Peyer's patch (tissue), 4 donors: ENCODE results near the gene HADHA. TPM values are rescaled to one million over a fixed set of nuclear protein-coding genes. Genes with fewer than 3 reads are reported as not detected.

Experiments used
- DNase-seq, 3 donors: peaks; one replicate each; pipeline ENCODE4 v3.0.0-alpha.2; 2017 to 2019
- H3K27ac ChIP-seq, 4 donors: fragments of 200-600 bp; sonication (generic); one replicate each; pipeline ENCODE4 v1.5.1; 2016 to 2019
- H3K27me3 ChIP-seq, 2 donors: fragments of 200-600 bp; sonication (generic); one replicate each; pipeline ENCODE4 v1.5.1; 2019
- H3K36me3 ChIP-seq, 3 donors: fragments of 200-600 bp; sonication (generic); one replicate each; pipeline ENCODE4 v1.5.1; 2016 to 2019
- H3K4me1 ChIP-seq, 4 donors: fragments of 200-600 bp; sonication (generic); one replicate each; pipeline ENCODE4 v1.5.1; 2016 to 2019
- H3K4me3 ChIP-seq, 4 donors: fragments of 200-600 bp; sonication (generic); 1 replicate in 3 of 4; 2 replicates in 1 of 4; pipeline ENCODE4 v1.5.1; 2016 to 2019; ENCODE audit warnings: mild to moderate bottlenecking in 1 of 4
- H3K9me3 ChIP-seq, 4 donors: fragments of 200-600 bp; sonication (generic); one replicate each; pipeline ENCODE4 v1.5.1; 2016 to 2019; ENCODE audit warnings: mild to moderate bottlenecking in 1 of 4
- CTCF ChIP-seq, 6 experiments: fragments of 450-650 bp in 4 of 6; fragments of 200-600 bp in 2 of 6; sonication (generic) in 1 of 6; IDR thresholded peaks; one replicate each; pipeline ENCODE4 v1.5.1; 2017 to 2019; ENCODE audit warnings: antibody characterized with exemption in 6 of 6, mild to moderate bottlenecking in 3 of 6, moderate library complexity in 1 of 6
- POLR2A ChIP-seq, 2 donors: fragments of 450-650 bp; IDR thresholded peaks; one replicate each; pipeline ENCODE4 v1.5.1; 2017; ENCODE audit warnings: antibody characterized with exemption in 2 of 2, mild to moderate bottlenecking in 2 of 2, moderate library complexity in 2 of 2
- total RNA-seq, 4 donors: library from RNA; depleted of rRNA; stranded (reverse); fragments of >200 nt; gene quantifications; one replicate each; pipeline ENCODE4 v1.1.0, GENCODE V29; 2016

The HADHA gene
- total RNA-seq, 4 donors from 2014 or later, result 105 to 438 (median 267) TPM

- TF ChIP-seq POLR2A (IDR thresholded peaks at IDR 0.05) (no peak), CTCF (IDR thresholded peaks at IDR 0.05) (no peak)
- Histone ChIP-seq H3K4me1 (peaks cover 0 to 10% (median 1%) of the 10 kb centered on the region in 4 donors), H3K9me3 (no peaks in the 10 kb centered on the region), H3K4me3 (no peak overlapping the region), H3K27me3 (no peaks in the 10 kb centered on the region), H3K27ac (no peak overlapping the region), H3K36me3 (no peaks in the 10 kb centered on the region)
- DNase-seq, result no peak
These were observed 62.0 kb downstream of the HADHA start for GRCh38 chr2:26182441-26182840.

- no peaks in the 10 kb centered on the region for H3K36me3 ChIP-seq
- TF ChIP-seq POLR2A (IDR thresholded peaks at IDR 0.05) (no peak), CTCF (IDR thresholded peaks at IDR 0.05) (no peak)
- H3K27me3 ChIP-seq, result peaks cover 0 to 3% of the 10 kb centered on the region in 2 donors
- H3K4me3 ChIP-seq, result peak overlapping the region in 2 of 4 donors; percentile 61 to 64
- DNase-seq, result no peak
- H3K9me3 ChIP-seq, result no peaks in the 10 kb centered on the region
- peaks cover 0 to 3% (median 0%) of the 10 kb centered on the region in 4 donors for H3K4me1 ChIP-seq
- no peak overlapping the region for H3K27ac ChIP-seq
These were observed 65.0 kb downstream of the HADHA start for GRCh38 chr2:26179446-26179913.

- Histone ChIP-seq H3K27ac (no peak overlapping the region), H3K4me1 (peaks cover 0 to 4% (median 3%) of the 10 kb centered on the region in 4 donors), H3K27me3 (peaks cover 0 to 8% of the 10 kb centered on the region in 2 donors), H3K4me3 (peak overlapping the region; percentile 33 to 64 (median 48)), H3K36me3 (no peaks in the 10 kb centered on the region), H3K9me3 (no peaks in the 10 kb centered on the region)
- DNase-seq, result peak in 2 of 3 donors; percentile 66 to 77
- TF ChIP-seq POLR2A (IDR thresholded peaks at IDR 0.05), result no peak
- no peak for TF ChIP-seq CTCF (IDR thresholded peaks at IDR 0.05)
These were observed 65.5 kb downstream of the HADHA start for GRCh38 chr2:26178746-26179436.

- Histone ChIP-seq H3K4me3 (peak overlapping the region in 3 of 4 donors; percentile 36 to 64 (median 61)), H3K36me3 (no peaks in the 10 kb centered on the region), H3K27ac (no peak overlapping the region), H3K4me1 (peaks cover 0 to 10% (median 10%) of the 10 kb centered on the region in 4 donors), H3K9me3 (no peaks in the 10 kb centered on the region), H3K27me3 (peaks cover 0 to 14% of the 10 kb centered on the region in 2 donors)
- no peak for DNase-seq
- TF ChIP-seq POLR2A (IDR thresholded peaks at IDR 0.05) (no peak), CTCF (IDR thresholded peaks at IDR 0.05) (no peak)
These were observed 66.2 kb downstream of the HADHA start for GRCh38 chr2:26178246-26178645.

- Histone ChIP-seq H3K4me1 (peaks cover 0 to 12% (median 10%) of the 10 kb centered on the region in 4 donors), H3K36me3 (no peaks in the 10 kb centered on the region), H3K4me3 (no peak overlapping the region), H3K27me3 (peaks cover 0 to 16% of the 10 kb centered on the region in 2 donors), H3K9me3 (no peaks in the 10 kb centered on the region), H3K27ac (no peak overlapping the region)
- peak in 1 of 3 donors; percentile 34 for DNase-seq
- no peak for TF ChIP-seq POLR2A (IDR thresholded peaks at IDR 0.05)
- no peak for TF ChIP-seq CTCF (IDR thresholded peaks at IDR 0.05)
These were observed 67.3 kb downstream of the HADHA start for GRCh38 chr2:26177122-26177521.
